Activated CD4-positive, alpha-beta T cell treated with anti-CD3 and anti-CD28 coated beads for 1 hour (primary cell): ENCODE measurements around the gene PANK3.
"Not testable (repeated sequence)": the region's sequence is repeated elsewhere in the genome, so short reads cannot be mapped to it uniquely, and the experiment has no call there.

Source experiments
- DNase-seq: peaks from one replicate; pipeline ENCODE4 v3.0.0-alpha.2; 2020

PANK3 gene

GRCh38 chr5:168578538-168579487, at the start of gene PANK3:
Gene PANK3 (minus strand): TSS chr5:168579368. CDS start chr5:168579283, 85 bp downstream.
- peak; percentile 9 for DNase-seq

GRCh38 chr5:168624850-168625364, 45.7 kb upstream of the PANK3 start:
- no peak for DNase-seq

GRCh38 chr5:168620807-168621206, 41.6 kb upstream of the PANK3 start:
- no peak for DNase-seq

- no peak for DNase-seq
Observed at GRCh38 chr5:168614661-168615060, 35.5 kb upstream of the PANK3 start.

GRCh38 chr5:168613996-168614395, 34.8 kb upstream of the PANK3 start:
- no peak for DNase-seq

GRCh38 chr5:168613396-168613795, 34.2 kb upstream of the PANK3 start:
- DNase-seq = no peak

- DNase-seq = no peak
Observed at GRCh38 chr5:168612996-168613395, 33.8 kb upstream of the PANK3 start.

GRCh38 chr5:168612123-168612522, 33.0 kb upstream of the PANK3 start:
- DNase-seq = no peak

GRCh38 chr5:168611165-168611564, 32.0 kb upstream of the PANK3 start:
- no peak for DNase-seq

GRCh38 chr5:168609806-168610482, 30.8 kb upstream of the PANK3 start:
- no peak for DNase-seq

GRCh38 chr5:168608821-168609220, 29.7 kb upstream of the PANK3 start:
- no peak for DNase-seq

- DNase-seq = no peak
Observed at GRCh38 chr5:168608386-168608785, 29.2 kb upstream of the PANK3 start.

GRCh38 chr5:168607946-168608345, 28.8 kb upstream of the PANK3 start:
- no peak for DNase-seq

- DNase-seq = no peak
Observed at GRCh38 chr5:168606562-168606961, 27.4 kb upstream of the PANK3 start.

- no peak for DNase-seq
Observed at GRCh38 chr5:168604436-168604835, 25.3 kb upstream of the PANK3 start.

GRCh38 chr5:168603746-168604145, 24.6 kb upstream of the PANK3 start:
- DNase-seq = no peak

GRCh38 chr5:168602517-168602916, 23.3 kb upstream of the PANK3 start:
- no peak for DNase-seq

GRCh38 chr5:168601972-168602371, 22.8 kb upstream of the PANK3 start:
- DNase-seq = no peak

- no peak for DNase-seq
Observed at GRCh38 chr5:168600409-168600808, 21.2 kb upstream of the PANK3 start.

GRCh38 chr5:168599826-168600225, 20.7 kb upstream of the PANK3 start:
- no peak for DNase-seq

- DNase-seq = no peak
Observed at GRCh38 chr5:168598639-168599038, 19.5 kb upstream of the PANK3 start.

- no peak for DNase-seq
Observed at GRCh38 chr5:168596927-168597326, 17.8 kb upstream of the PANK3 start.

GRCh38 chr5:168596122-168596521, 17.0 kb upstream of the PANK3 start:
- DNase-seq = not testable (repeated sequence)

GRCh38 chr5:168592014-168592368, 12.8 kb upstream of the PANK3 start:
- DNase-seq = no peak
